Stimulated activated CD8-positive, alpha-beta memory T cell treated with anti-CD3 and anti-CD28 coated beads, Interleukin-12 subunit alpha, Interleukin-12 subunit beta, amount 100 ng/mL, for 4 hours (primary cell): ENCODE results near the gene HS6ST3.
"Not testable (repeated sequence)": the region's sequence is repeated elsewhere in the genome, so short reads cannot be mapped to it uniquely, and the experiment has no call there.

Source experiments
- DNase-seq: peaks from one replicate; pipeline ENCODE4 v3.0.0-alpha.2; 2020; ENCODE audit warnings: low read depth

HS6ST3 gene

DNA sequence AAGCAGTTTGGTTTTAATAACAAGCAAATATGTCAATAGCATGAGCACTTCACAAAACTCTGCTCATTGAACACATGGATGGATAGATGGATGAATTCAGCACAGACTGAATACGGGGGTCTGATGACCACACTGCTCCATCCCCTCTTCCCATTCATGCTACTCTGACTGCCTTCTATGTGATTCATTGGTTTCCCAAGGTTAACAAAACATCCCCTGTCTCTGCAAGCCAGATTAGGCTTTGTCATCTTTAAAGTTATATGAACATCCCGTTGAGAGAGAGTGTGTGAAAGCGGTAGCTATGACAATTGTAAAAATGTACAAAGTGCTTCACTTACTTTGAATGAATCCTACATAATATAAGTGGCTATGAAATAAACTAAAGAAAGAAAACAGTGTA is 651.9 kb downstream of the HS6ST3 start:
- no peak for DNase-seq

DNA sequence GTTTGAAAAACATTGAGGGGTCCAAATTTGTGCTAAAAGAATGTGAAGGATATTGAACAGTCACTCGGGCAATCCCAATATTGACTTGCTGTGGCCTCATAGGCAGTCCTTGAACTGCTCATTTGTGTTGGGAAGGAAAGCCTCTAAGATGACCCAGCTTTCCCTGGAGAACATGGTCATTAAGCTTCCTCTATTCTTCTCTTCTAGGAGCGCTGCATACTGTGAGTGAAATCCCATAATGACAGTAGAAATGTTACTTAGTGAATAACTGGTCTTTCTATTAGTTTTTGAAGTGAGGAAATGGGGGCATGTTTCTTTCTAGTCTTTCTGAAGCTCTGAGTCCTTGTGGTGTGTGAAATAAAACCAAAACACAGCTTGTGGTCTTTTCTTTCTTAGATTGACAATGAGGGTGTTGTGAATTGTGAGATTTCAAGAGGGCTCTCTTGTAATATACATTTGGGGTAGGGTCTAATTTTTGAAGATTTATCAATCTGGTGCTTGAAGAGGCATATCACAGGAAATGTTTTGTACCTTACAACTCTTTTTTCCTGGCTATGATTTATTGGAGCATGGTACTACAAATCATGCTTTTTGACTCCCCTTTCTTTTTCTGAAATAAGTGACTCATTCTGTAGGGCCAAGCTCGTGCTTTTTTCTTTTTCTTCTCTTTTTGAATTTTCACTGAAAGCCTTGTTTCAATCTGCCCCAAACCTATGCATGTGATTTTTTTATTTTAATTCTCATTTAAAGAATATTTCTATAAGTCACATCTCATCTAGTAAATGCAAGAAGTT is 653.6 kb downstream of the HS6ST3 start:
- DNase-seq, result no peak

DNA sequence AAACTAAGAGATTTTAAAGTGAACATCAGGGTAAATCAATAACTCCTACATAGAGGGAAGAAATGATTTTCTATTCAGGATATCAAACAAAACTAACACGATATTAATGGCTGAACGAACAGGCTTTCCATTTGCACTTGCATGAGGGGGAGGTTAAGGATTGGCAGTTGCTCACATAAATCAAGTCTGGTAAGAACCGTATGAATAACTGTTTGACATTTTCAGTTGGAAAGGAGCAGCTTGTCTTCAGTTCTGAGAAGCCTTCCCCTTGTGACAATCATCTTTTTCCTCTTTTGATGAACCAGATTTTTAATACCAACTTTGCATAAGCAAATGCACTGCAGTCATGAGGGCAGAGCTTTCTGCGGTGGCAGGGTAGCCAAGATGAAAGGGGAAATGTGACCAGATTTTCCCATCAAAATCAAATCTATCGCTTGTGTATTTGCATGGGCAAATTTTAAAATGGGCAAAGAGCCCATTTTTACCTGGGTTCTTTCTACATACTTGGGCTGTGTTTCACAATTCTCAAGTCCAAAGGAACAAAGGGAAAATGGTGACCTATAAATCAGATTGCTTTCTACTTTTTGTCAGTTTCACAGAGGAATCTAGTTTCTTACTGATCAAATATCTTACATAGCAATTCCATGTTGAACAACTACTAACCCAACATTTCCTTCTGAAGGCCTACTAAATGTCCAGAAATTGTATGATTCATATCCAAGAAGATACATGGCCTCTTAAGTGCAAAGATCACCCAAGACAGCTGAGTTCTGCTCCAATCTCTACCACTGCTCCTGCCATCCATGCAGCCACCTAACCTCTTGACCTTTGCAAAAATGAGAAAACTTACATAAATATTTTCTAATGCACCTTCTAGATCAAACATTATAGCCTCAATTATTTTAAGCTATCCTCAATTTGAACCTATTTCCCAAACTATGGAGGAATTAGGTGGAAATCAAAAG is 654.7 kb downstream of the HS6ST3 start:
- DNase-seq, result no peak

DNA sequence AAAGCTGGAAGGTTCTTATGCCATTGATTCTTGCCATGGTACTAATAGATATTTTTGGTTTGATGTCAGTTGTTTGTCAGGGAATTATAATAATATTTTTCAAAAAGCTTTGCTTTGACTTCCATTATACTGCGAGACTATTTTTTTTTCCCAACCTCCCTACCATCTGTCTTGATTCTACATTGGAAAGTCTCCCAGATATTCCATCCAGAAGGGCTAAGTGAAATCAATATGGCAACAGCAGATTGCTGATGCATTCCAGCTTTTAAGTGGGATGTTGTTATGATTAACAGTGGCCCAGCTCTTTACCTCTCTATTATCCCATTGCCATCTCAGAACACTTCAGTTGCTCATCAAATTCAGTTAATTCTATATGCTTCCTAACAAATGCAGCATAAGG is 657.0 kb downstream of the HS6ST3 start:
- DNase-seq, result no peak

DNA sequence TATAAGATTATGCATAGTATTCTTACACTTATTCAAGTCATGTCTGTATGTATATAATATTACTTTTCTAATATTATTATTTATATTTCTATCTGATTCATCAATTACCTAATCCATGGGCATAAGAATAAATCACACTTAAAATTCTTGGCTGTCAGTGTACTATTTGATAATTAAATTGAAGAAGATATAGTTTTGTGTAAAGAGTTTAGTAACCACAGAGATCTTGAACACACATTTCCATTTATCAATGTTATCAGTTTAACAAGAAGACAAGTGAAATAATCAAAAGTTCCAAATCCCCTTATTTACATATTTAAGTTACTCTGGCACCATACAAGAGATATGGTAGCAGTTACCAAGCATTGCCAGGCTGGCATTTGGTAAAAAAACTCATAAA is 659.9 kb downstream of the HS6ST3 start:
- DNase-seq, result no peak

DNA sequence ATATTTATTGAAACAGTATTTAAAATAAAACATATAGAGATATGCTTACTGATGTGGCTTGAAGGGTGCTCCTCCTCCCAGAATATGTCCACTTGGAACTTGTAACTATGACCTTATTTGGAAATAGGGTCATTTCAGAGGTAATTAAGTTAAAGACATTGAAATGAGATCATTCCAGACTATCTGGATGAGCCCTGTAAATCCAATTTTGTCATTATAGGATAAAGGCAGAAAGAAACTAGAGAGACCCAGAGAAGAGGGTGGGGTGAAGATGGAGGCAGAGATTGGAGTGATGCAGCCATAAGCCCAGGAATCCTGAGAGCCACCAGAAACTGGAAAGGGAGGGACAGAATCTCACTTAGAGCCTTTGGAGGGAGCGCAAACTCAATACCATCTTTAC is 661.2 kb downstream of the HS6ST3 start:
- no peak for DNase-seq

DNA sequence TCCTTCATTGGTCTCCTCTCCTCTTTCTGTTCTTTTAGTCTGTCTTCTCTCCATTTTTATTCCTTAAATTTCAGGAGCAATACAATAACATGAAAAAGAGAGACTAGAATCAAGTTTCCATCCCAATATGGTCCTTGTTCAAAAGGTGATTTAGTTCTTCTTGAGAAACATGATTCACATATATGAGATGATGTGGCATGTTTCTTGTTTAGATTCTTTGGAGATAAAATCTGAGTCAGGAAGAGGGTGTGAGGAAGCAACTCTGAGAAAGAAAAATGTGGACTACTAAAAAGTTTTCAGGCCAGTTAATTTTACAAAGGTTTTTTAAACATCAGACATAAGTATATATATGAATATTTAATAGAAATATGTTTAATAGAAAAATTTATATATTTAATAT is 673.0 kb downstream of the HS6ST3 start:
- DNase-seq, result no peak

DNA sequence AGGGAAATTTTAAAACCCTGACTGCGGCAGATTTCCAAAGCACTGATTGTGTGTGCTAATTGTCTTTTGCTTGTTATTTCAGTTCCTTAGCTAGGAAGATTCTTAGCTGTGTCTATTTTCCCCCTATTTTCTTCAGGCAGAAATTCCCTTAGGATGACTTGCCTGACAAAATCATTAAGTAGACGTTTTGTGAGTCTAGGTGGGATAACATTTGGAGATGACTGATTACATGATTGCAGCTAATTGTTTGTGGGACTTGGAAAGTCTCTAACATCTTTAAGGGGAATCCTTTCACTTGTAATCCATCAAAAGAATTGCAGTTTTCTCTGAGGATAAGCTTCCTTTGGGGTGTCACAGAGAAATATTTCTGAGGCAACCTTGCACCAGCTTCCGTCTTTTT is 676.4 kb downstream of the HS6ST3 start:
- no peak for DNase-seq

DNA sequence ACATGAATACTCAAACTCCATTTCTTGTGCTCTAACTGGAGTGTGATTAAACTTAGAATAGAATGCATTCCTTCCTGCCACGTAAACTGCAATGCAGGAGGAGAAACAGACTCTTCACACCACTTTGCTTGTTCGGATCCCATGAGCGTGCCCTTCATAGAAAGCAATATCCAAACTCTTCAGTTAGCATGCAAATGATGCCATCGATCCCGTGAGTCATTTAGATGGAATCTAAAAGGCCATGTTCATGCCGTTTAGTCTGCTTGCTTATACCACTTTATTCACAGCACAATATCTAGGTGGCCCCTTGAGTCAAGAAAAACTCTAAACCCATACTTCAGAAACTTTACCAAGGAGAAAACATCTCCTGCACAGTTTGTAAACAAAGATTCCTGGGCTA is 678.6 kb downstream of the HS6ST3 start:
- no peak for DNase-seq

DNA sequence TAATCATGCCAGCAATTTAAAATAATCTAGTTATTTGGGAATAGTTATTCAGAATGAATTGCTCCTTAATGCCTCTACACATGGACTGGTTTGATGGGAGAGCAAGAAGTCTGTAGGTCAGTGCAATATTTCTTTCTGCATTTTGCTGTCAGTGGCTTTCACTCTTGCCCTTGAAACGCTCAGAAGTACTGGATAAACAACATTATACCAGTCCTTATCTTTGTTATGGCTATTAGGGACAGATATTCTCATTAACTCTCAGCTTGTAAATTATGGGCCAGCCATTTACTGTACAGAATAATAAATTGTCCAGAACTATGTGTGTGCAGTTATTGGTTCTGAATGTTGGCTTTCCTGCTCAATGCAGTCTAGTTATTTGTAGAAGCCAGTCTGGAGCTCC is 680.0 kb downstream of the HS6ST3 start:
- no peak for DNase-seq

DNA sequence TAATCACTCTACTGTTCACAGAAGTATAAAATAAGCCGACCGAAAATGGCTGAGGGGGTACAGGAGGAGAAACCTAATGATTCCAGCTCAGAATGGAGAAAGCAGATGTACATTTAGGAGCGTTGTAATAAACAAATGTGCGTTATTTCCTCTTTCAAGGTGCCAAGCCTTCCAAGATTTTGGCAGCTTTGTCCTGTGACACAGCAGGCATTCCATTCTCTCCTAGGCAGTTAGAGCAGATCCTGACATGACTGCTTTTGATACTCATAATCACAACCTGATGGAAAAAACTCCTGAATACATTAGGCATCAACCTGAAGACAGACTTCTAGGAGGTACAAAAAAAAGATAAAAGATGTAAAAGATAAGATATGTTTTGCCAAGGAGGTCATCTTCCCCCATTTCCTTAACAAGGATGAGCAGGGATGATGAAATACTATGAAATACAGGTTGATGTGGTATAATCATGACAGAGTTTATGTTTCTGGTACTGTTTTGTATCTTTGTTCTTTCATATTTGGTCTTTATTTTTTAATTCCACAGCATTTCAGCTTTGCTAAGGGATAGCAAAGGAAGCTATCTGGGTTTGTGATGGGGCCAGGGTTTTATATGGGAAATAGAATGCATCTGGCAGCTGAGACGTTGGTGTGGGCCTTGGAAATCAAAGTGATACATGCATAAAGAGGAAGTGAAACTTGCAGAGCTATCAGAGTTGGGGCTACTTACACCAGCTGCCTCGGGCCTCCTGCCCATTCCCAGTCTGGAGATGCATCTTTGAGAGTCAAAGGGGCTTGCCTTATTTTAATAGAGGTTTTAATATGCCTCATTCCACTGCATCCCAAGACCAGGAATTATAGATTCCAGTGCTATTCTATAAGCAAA is 681.8 kb downstream of the HS6ST3 start:
- DNase-seq, result no peak

DNA sequence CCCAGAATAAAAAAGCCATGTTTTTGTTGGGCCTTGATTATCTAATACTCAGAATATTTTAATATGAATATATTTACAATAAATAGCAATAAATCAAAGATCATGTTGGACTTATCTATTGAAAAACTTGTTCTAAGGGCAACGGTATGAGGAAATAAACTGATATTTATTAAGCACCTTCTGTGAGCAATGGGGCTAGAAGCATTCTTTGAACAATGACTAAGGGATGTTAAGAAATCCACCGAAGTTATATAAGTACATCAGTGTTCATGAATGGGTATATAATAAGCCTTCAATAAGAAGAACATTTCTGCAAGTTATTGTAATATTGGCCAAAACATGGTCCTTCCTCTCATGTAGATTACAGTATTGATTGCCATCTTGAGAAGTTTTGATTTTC is 682.5 kb downstream of the HS6ST3 start:
- no peak for DNase-seq

DNA sequence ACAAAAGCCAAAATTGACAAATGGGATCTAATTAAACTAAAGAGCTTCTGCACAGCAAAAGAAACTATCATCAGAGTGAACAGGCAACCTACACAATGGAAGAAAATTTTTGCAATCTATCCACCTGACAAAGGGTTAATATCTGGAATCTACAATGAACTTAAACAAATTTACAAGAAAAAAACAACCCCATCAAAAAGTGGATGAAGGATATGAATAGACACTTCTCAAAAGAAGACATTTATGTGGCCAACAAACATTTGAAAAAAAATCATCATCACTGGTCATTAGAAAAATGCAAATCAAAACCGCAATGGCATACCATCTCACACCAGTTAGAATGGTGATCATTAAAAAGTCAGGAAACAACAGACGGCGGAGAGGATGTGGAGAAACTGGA is 688.4 kb downstream of the HS6ST3 start:
- DNase-seq, result not testable (repeated sequence)

DNA sequence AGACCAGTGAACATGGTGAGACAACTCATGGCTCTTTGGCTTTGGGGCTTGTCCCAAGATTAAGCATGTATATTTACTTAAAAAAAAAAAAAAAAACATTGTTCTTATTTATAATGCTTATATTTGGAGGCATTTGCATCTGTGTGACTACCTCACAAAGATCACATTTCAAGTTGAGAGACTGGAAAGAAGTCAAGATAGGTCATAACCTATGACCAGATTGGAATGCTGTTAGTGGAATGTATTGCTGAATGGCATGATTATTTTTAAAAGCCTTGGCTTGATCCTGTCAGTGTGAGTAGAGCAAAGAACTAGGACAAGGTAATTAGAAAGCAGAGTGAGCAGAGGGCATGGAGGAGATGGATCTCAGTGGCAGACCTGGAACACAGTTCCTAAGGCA is 689.8 kb downstream of the HS6ST3 start:
- DNase-seq, result no peak

DNA sequence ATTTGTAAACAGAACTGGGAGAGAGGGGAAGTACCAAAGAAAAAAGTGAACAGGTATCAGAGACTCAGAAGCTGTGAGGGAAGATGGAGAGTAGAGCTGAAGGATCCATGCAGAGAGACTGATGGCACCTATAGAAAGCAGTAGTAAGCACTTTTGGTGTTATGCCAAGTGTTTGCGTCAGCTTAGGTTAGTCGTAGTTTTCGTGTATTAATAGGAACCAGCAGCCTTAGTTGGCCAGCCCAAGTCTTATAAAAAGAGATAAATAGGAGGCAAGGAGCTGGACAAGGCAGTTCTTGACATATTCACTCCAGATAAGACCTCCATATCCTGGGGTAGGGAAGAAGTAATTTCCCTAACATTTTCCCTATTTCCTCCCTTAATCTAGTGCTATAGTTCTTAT is 690.2 kb downstream of the HS6ST3 start:
- no peak for DNase-seq

DNA sequence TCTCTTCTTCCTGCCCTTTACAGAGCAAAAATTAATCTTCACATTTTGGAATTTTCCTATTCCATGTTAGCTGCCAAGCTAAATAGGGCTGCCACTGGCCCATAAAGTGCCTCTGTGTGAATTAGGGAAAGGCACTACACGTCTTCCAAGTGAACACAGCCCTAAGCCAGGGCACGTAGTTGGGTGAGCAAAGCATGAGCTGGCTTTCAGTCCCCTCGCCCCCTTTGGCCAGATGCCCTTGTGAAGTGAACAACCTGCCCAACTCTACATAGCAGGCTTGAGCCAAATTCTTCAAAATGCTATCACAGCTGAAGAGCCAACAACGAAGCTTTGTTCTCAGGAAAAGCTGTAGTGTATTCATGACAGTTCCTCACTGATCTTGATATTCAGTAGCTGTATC is 691.2 kb downstream of the HS6ST3 start:
- no peak for DNase-seq

DNA sequence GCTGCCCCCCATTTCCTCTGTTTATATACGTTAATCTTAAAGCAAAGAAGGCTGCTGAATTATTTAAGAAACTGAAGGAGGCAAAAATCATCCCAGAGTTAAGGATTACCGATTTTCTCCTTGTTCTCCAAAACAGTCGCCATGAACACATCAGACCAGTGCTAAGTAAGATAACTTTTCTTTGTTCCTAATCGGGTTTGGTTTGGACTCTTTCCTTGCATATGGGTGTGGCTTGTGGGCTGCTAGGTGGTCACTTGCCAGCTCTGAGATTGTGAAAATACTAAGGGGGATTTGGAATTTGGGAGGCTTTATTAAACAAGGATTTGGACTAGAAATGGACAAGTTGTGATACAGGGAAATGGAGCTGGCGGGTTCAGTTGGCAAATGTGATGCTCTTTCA is 692.3 kb downstream of the HS6ST3 start:
- no peak for DNase-seq

DNA sequence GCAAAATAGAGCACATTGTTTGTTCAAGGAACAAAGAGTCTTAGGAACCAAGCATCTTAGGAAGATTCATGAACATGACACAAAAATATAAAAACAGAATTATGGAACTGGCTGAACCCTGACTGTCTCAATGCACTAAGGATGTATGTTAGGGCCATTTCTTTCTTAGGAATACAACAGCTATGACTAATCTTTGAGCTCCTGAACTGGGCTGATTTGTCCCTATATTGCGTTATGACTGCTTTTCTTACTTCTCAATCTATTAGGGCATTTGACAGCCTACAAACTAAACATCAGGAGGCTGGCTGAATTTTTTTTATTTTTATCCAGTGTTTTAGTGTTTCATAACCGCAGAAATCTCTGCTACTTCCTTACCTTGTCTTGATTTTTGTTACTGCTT is 693.1 kb downstream of the HS6ST3 start:
- no peak for DNase-seq

DNA sequence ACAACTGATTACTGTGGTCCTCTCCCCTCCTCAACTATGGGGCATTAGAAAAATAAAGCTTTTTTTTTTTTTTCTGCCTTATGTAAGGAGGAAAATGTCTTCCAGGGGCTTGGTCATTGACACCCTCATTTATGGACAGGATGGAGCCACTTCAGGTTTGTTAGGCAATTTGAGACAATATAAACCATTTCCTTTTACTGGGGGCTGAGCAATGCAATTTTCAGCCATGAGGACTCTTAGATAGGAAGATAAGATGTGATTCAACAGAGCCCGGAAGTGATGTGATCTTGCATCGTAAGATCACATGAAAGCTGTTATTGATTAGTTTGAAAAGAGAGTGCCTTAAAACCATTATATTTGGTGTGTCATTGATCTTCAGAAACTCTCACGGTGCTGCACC is 693.6 kb downstream of the HS6ST3 start:
- no peak for DNase-seq

DNA sequence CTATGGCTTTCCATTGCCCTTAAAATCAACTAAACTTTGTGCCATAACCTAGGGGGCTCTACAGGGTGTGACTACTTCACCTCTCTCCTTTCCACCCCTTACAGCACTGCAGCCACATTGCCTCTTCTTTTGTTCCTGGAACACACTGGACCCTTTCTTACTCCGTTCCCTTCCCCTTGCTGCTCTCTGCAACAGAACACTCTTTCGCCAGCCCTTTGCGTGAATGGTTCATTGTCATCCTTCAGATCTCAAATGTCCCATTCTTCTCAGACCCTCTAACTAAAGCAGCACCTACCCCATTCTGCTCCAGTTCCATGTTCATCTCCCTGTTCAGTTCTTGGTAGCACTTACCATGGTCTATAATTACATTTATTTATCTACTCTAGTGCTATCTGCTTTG is 696.1 kb downstream of the HS6ST3 start:
- no peak for DNase-seq

DNA sequence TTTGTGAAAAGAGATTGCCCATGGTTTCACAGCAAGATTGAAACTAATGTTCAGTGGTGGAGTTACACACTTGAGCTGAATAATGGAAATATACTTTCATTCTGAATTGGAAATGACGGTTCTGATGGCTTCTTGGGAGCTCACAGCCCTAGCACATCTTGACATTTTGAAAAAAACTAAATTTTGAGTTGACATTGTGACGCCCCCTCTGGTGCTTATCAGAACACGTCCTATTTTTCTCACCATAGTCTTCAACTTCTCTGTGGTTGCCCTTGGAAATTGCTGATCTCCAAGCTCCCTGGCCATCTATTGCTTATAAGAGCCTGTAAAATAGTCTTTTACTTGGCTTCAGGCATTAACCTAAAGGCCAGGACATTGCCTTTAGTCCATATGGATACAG is 702.3 kb downstream of the HS6ST3 start:
- no peak for DNase-seq

DNA sequence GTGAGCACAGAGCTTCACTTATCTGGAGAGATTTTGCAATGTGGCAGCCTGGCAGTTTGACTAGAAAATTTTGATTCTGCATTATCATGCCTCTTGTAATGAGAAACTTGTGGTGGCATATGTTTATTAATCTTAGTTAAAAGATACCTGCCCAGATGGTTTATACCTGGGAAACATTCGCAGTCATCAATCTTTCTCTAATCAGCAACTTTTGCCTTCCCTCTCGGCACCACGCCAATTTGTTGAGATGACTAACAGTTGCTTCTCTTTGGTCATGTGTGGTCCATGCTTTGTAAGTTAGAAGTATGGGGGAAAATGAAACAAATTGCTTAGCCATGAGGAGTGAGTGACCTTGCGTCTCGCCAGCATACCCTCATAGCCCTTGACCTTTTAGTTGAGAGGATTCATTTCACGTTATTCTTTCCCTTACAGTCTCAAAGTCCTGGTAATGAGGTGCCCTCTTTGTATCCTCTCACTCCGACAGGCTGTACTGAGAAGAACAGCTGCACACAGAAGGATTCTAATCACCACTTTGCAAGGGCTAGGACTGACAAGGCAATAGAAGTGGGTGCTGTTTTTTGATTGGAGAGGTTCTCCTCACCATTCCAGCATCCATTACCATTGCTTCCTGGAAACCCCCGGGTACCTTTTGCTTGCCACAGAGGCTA is 703.0 kb downstream of the HS6ST3 start:
- DNase-seq, result no peak
